ENCODE measurements around the gene NNMT. TPM values are rescaled to one million over a fixed set of nuclear protein-coding genes. Genes with fewer than 3 reads are reported as not detected.

The NNMT gene
- total RNA-seq: 185 and 367 TPM in 2 replicates

DNA sequence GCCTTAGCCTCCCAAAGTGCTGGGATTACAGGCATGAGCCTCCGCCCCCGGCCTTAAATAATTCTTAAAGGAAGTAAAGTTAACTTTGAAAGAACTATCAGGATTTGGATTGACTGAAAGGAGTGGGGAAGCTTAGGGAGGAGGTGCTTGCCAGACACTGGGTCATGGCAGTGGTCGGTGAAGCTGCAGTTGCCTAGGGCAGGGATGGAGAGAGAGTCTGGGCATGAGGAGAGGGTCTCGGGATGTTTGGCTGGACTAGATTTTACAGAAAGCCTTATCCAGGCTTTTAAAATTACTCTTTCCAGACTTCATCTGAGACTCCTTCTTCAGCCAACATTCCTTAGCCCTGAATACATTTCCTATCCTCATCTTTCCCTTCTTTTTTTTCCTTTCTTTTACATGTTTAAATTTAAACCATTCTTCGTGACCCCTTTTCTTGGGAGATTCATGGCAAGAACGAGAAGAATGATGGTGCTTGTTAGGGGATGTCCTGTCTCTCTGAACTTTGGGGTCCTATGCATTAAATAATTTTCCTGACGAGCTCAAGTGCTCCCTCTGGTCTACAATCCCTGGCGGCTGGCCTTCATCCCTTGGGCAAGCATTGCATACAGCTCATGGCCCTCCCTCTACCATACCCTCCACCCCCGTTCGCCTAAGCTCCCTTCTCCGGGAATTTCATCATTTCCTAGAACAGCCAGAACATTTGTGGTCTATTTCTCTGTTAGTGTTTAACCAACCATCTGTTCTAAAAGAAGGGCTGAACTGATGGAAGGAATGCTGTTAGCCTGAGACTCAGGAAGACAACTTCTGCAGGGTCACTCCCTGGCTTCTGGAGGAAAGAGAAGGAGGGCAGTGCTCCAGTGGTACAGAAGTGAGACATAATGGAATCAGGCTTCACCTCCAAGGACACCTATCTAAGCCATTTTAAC is at the start of gene NNMT:
TSS of gene NNMT (plus strand) at position 724 of the 929 bp plus-strand sequence. CDS start at position 882, 158 bp downstream.

Other genes with a start within 250 kb of the NNMT start
- gene ZBTB16, start 236.7 kb upstream of the NNMT start, total RNA-seq: under 0.01 TPM in 1 of 2 replicates, not detected in the other
- gene C11orf71, start 104.1 kb downstream of the NNMT start, total RNA-seq: 2.0 and 4.1 TPM in 2 replicates
- 32.4 and 35.6 TPM in 2 replicates for gene RBM7, start 104.3 kb downstream of the NNMT start, total RNA-seq
- gene REXO2, start 143.1 kb downstream of the NNMT start, total RNA-seq: 176 and 215 TPM in 2 replicates